HG03558 (cell line): ENCODE data around the gene SLC37A1.
"Not testable (repeated sequence)": the region's sequence is repeated elsewhere in the genome, so short reads cannot be mapped to it uniquely, and the experiment has no call there.

Experiments
- ATAC-seq: cut with Tn5 transposase; IDR thresholded peaks from one replicate; pipeline ENCODE4 v1.9.1; 2021; ENCODE audit warnings: moderate number of reproducible peaks; ENCODE audit not compliant: unreplicated experiment; ENCODE audit errors: extremely low read depth

The SLC37A1 gene

DNA sequence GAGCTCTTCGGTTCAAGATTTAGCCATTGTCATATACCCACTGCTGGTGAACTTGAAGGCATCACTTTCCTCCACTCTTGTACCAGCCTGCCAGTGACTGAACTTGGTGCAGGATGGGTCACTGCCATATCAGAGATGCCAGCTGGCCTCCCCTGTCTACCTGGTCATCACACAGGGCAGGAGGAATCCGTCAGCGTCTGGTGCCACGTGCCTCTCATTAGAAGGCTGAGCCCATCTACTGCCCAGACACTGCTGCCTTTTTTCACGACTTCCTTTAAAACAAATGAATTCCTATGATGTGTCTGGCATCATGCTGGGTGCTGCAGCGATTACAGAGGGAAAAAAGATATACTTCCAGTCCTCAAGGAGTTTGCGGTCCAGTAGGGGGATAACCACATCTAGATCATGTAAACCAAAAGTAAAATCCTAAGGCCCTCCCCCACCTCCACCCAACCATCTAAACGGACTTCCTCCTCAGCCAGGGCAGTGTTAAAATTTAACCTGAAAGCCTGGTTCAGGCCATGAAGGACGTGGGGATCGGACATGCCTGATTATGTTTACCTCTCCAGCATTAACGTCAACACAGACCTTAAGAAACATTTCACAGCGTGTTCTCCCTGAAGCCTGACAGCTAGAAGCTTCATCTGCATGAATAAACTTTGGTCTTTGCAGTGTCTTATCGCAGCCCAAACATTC, 110.6 kb downstream of the SLC37A1 start:
- ATAC-seq, result no peak

DNA sequence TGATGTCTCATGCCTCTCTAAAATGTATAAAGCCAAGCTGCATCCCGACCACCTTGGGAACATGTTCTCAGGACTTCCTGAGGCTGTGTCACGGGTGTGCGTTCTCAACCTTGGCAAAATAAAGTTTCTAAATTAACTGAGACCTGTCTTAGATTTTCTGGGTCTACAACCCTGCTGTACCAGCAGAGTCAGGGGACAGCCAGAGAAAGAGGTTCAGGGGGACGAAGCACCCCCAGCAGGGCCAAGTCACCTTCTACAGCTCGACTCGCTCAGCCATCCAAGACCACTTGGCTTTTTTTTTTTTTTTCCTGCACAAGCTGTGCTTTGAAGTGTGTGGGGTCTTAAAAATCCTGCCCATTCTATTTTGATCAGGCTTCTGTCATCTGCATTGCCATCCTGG, 111.3 kb downstream of the SLC37A1 start:
- ATAC-seq, result no peak

DNA sequence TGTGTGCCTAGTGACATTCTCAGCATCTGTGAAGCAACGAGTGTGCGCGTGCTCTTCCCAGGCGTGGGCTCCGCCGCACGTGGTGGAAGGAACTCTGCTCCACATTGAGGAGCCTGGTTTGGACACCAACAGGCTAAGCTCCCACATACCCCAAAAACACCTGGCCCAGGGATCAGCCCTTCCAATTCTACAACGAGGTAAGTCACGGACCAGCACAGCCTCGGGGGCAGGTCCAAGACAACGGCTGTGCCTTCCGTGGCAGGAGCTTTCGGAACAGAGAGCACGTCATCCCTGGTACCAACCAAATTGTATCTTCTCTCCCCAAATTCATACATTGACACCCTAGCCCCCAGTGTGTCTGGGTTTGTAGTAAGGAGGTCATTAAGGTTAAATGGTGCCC, 112.5 kb downstream of the SLC37A1 start:
- ATAC-seq, result no peak

DNA sequence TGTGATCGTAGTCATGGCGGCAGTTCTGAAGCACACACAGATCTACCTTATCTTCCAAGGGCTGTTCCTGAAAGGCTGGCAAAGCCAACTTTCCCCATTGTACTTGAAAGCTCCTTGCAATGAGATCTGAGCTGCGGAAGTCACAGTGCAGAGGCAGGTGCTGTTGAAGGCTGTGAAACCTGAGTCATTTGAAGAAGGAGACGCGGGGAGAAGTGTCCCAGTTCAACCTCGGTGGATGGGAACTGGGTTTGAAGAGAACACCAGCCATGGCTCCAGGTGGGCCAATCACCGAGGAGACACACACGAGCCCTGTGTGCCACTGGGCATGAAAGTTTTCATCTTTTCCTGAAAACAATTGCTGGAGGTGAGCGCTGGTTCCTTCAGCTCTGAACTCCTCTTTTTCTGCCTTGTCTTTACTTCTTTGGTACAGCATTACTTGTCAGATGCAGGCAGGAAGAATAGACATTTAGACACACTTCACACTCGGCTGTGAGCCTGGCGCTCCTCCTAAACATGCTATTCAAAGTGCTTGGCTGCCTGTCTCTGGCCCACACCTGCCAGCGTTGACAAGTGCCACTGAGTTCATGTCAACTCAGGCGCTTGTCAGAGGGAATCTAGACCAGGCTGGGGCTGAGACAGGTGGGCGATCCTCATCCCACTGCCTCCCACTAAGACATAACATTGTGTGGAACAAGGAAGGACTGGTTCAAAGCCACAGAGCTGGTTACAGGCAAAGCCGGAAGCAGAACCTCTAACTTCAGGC, 114.1 kb downstream of the SLC37A1 start:
- no peak for ATAC-seq

DNA sequence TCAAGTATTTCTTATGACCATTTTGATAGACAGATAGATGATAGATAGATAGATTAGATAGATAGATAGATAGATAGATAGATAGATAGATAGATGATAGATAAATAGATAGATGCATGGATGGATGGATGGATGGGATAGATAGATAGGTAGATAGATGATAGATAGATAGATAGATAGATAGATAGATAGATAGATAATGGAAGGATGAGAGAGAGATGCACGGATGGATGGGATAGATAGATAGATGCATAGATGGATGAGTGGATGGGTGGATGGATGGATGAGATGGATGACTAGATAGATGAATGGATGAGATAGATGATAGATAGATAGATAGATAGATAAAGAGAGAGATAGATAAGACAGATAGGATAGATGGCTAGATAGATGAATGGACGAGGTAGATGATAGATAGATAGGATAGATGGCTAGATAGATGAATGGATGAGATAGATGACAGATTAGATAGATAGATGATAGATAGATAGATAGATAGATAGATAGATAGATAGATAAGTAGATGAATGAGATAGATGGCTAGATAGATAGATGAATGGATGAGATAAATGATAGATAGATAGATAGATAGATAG, 114.9 kb downstream of the SLC37A1 start:
- ATAC-seq, result not testable (repeated sequence)

DNA sequence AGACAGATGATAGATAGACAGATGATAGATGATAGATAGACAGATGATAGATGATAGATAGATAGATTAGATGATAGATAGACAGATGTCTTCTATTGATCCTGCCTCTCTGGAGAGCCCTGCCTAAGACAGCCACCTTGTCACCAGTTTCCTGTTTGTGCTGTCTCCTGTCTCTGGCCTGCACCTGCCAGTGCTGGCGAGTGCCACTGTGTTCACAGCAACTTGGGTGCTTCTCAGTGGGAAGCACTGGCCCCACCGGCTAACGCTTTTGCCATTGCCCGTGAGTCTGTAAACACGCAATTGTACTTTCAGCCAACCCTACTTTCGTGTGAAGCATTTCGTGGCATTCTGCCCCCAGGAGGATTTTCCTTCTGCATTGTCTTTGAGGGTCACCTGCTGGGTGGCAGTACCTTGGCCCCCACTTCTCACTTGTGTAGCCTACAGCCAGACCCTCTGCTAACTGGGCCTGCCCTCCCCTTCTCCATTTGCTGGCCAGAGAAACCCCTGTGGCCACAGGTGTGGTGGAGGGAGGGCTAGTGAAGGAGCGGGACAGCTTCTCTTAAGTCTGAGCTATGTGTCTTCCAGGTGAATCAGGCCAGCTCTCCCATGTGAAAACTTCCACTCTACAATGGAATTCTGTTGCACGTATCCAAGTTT, 116.4 kb downstream of the SLC37A1 start:
- ATAC-seq, result no peak

DNA sequence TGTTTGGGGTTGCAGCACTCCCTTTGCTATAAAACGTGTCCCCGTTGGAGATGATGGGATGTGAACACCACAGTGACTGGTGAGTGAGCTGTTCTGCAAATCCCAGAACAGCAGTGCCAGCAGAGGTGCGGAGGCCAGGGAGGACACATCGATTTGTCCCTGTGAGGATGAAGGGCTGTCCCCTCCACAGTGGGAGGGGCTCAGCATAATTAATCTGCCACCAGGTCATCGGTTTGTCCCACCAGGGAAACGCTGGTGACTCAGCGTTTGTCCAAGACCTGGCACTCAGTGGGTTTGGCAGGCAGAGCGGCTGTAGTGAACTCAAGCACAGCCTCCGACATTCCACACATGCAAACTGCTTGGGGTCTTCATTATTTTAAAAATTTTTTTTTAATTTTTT, 117.0 kb downstream of the SLC37A1 start:
- ATAC-seq, result no peak
